Retinal pigment epithelial cell (primary cell): ENCODE data around the gene MAGEA4.

Experiments
- DNase-seq: peaks from one replicate; pipeline ENCODE4 v3.0.0-alpha.2; 2010; ENCODE audit warnings: low read depth
- H3K4me3 ChIP-seq: 2 replicates; pipeline ENCODE4 v1.5.1; 2011; ENCODE audit warnings: mild to moderate bottlenecking, low read length, control low read depth, moderate library complexity
- CTCF ChIP-seq: conservative IDR thresholded peaks from 2 replicates; pipeline ENCODE4 v1.5.1; 2011; ENCODE audit warnings: low read depth, low read length, control low read depth, inconsistent platforms

Gene MAGEA4

GRCh38 chrX:151966236-151966635, 53.5 kb downstream of the MAGEA4 start:
- H3K4me3 ChIP-seq, result no peak overlapping the region
- DNase-seq, result no peak
- no peak for TF ChIP-seq CTCF

- no peak overlapping the region for H3K4me3 ChIP-seq
- no peak for TF ChIP-seq CTCF
- no peak for DNase-seq
Observed at GRCh38 chrX:151970027-151970426, 57.3 kb downstream of the MAGEA4 start.

GRCh38 chrX:151970661-151971060, 58.0 kb downstream of the MAGEA4 start:
- H3K4me3 ChIP-seq, result no peak overlapping the region
- DNase-seq, result peak; percentile 43
- no peak for TF ChIP-seq CTCF

- no peak for DNase-seq
- H3K4me3 ChIP-seq, result peak overlapping the region; percentile 50
- TF ChIP-seq CTCF, result no peak
Observed at GRCh38 chrX:151973060-151973661, 60.5 kb downstream of the MAGEA4 start.

GRCh38 chrX:151973851-151974335, 61.2 kb downstream of the MAGEA4 start:
- DNase-seq, result peak; percentile 48
- H3K4me3 ChIP-seq, result peak overlapping the region; percentile 50
- no peak for TF ChIP-seq CTCF
